Measurements from ENCODE around the gene MAP3K13. TPM values are rescaled to one million over a fixed set of nuclear protein-coding genes. Genes with fewer than 3 reads are reported as not detected.

The MAP3K13 gene
- total RNA-seq: 18.1 and 18.7 TPM in 2 replicates

GRCh38 chr3:185362850-185363661 is at the start of gene MAP3K13:
MAP3K13 (plus strand) TSS chr3:185363136; CDS start chr3:185428582, 65,446 bp downstream.

GRCh38 chr3:185498503-185499396 is 135.8 kb downstream of the MAP3K13 start, which contains the start of gene TMEM41A:
TMEM41A (minus strand) TSS chr3:185499035; CDS start chr3:185498961, 74 bp downstream.

Other genes with a start within 250 kb of the MAP3K13 start
- gene C3orf70, start 210.1 kb upstream of the MAP3K13 start, total RNA-seq: 0.18 and 0.29 TPM in 2 replicates
- gene EHHADH, start 109.1 kb upstream of the MAP3K13 start, total RNA-seq: 6.6 and 9.7 TPM in 2 replicates
- gene TMEM41A, start 135.9 kb downstream of the MAP3K13 start, total RNA-seq: 8.6 and 10.5 TPM in 2 replicates
- under 0.01 and 0.53 TPM in 2 replicates for gene LIPH, start 189.5 kb downstream of the MAP3K13 start, total RNA-seq
- 9.5 and 17.5 TPM in 2 replicates for gene SENP2, start 223.2 kb downstream of the MAP3K13 start, total RNA-seq